HEK293 (cell line): ENCODE measurements around the gene UGT1A10.

Experiments
- FEZF1 ChIP-seq: fragments of 450-650 bp; formaldehyde crosslinking; IDR thresholded peaks from 2 replicates; pipeline ENCODE4 v1.5.1; 2016; ENCODE audit warnings: missing biosample characterization, missing genetic modification characterization
- GLIS2 ChIP-seq: fragments of 450-650 bp; formaldehyde crosslinking; IDR thresholded peaks from 2 replicates; pipeline ENCODE4 v1.5.1; 2016; ENCODE audit warnings: missing biosample characterization, missing genetic modification characterization
- TCF7L2 ChIP-seq: IDR thresholded peaks from 2 replicates; pipeline ENCODE4 v1.6.1; 2011; ENCODE audit warnings: low read depth, mild to moderate bottlenecking, inconsistent platforms, low read length, moderate library complexity, borderline replicate concordance
- ZBTB6 ChIP-seq: fragments of 450-650 bp; formaldehyde crosslinking; IDR thresholded peaks from 2 replicates; pipeline ENCODE4 v1.5.1; 2017; ENCODE audit warnings: missing biosample characterization, missing genetic modification characterization
- ZBTB8A ChIP-seq: fragments of 450-650 bp; formaldehyde crosslinking; IDR thresholded peaks from 2 replicates; pipeline ENCODE4 v1.5.1; 2016; ENCODE audit warnings: missing biosample characterization, missing genetic modification characterization
- ZNF133 ChIP-seq: fragments of 450-650 bp; formaldehyde crosslinking; IDR thresholded peaks from 2 replicates; pipeline ENCODE4 v1.5.1; 2016; ENCODE audit warnings: missing biosample characterization, missing genetic modification characterization
- ZNF302 ChIP-seq: fragments of 450-650 bp; formaldehyde crosslinking; IDR thresholded peaks from 2 replicates; pipeline ENCODE4 v1.5.1; 2016; ENCODE audit warnings: missing biosample characterization, missing genetic modification characterization, low read depth
- ZNF416 ChIP-seq: fragments of 450-650 bp; formaldehyde crosslinking; IDR thresholded peaks from 2 replicates; pipeline ENCODE4 v1.5.1; 2016; ENCODE audit warnings: missing biosample characterization, missing genetic modification characterization
- ZNF660 ChIP-seq: fragments of 450-650 bp; IDR thresholded peaks from 2 replicates; pipeline ENCODE4 v1.5.1; 2018; ENCODE audit warnings: missing biosample characterization, mild to moderate bottlenecking, missing genetic modification characterization
- ZSCAN5A ChIP-seq: fragments of 450-650 bp; formaldehyde crosslinking; IDR thresholded peaks from 2 replicates; pipeline ENCODE4 v1.5.1; 2016; ENCODE audit warnings: missing biosample characterization, missing genetic modification characterization
- TF ChIP-seq, protein P1 (sequence below): fragments of 450-650 bp; formaldehyde crosslinking; IDR thresholded peaks from 2 replicates; pipeline ENCODE4 v1.5.1; 2016; ENCODE audit warnings: missing biosample characterization, missing genetic modification characterization
- TF ChIP-seq, protein P2 (sequence below): fragments of 450-650 bp; formaldehyde crosslinking; IDR thresholded peaks from 2 replicates; pipeline ENCODE4 v1.5.1; 2016; ENCODE audit warnings: missing biosample characterization, missing genetic modification characterization
- TF ChIP-seq, protein P3 (sequence below): fragments of 450-650 bp; formaldehyde crosslinking; IDR thresholded peaks from 2 replicates; pipeline ENCODE4 v1.5.1; 2017; ENCODE audit warnings: missing biosample characterization, missing genetic modification characterization

GRCh38 chr2:233689031-233689430 is 52.8 kb downstream of the UGT1A10 start:
- no peak for TF ChIP-seq ZNF660 (tag by site-specific recombination)
- TF ChIP-seq, protein P1, sequence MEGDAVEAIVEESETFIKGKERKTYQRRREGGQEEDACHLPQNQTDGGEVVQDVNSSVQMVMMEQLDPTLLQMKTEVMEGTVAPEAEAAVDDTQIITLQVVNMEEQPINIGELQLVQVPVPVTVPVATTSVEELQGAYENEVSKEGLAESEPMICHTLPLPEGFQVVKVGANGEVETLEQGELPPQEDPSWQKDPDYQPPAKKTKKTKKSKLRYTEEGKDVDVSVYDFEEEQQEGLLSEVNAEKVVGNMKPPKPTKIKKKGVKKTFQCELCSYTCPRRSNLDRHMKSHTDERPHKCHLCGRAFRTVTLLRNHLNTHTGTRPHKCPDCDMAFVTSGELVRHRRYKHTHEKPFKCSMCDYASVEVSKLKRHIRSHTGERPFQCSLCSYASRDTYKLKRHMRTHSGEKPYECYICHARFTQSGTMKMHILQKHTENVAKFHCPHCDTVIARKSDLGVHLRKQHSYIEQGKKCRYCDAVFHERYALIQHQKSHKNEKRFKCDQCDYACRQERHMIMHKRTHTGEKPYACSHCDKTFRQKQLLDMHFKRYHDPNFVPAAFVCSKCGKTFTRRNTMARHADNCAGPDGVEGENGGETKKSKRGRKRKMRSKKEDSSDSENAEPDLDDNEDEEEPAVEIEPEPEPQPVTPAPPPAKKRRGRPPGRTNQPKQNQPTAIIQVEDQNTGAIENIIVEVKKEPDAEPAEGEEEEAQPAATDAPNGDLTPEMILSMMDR (tag by site-specific recombination), result no peak
- TF ChIP-seq TCF7L2, result no peak
- TF ChIP-seq FEZF1 (tag by site-specific recombination), result no peak
- no peak for TF ChIP-seq ZNF416 (tag by site-specific recombination)
- no peak for TF ChIP-seq ZNF302 (tag by site-specific recombination)
- TF ChIP-seq ZSCAN5A (tag by site-specific recombination), result no peak
- TF ChIP-seq ZBTB6 (tag by site-specific recombination), result no peak
- TF ChIP-seq ZNF133 (tag by site-specific recombination), result no peak
- TF ChIP-seq, protein P2, sequence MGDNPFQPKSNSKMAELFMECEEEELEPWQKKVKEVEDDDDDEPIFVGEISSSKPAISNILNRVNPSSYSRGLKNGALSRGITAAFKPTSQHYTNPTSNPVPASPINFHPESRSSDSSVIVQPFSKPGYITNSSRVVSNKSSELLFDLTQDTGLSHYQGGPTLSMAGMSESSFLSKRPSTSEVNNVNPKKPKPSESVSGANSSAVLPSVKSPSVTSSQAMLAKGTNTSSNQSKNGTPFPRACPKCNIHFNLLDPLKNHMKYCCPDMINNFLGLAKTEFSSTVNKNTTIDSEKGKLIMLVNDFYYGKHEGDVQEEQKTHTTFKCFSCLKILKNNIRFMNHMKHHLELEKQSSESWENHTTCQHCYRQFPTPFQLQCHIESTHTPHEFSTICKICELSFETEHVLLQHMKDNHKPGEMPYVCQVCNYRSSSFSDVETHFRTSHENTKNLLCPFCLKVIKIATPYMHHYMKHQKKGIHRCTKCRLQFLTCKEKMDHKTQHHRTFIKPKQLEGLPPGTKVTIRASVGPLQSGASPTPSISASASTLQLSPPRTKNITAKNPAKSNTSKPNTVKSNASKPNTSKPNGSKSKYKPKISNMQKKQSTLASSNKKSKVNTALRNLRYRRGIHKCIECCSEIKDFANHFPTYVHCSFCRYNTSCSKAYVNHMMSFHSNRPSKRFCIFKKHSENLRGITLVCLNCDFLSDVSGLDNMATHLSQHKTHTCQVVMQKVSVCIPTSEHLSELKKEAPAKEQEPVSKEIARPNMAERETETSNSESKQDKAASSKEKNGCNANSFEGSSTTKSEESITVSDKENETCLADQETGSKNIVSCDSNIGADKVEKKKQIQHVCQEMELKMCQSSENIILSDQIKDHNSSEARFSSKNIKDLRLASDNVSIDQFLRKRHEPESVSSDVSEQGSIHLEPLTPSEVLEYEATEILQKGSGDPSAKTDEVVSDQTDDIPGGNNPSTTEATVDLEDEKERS (tag by site-specific recombination), result no peak
- TF ChIP-seq ZBTB8A (tag by site-specific recombination), result no peak
- TF ChIP-seq, protein P3, sequence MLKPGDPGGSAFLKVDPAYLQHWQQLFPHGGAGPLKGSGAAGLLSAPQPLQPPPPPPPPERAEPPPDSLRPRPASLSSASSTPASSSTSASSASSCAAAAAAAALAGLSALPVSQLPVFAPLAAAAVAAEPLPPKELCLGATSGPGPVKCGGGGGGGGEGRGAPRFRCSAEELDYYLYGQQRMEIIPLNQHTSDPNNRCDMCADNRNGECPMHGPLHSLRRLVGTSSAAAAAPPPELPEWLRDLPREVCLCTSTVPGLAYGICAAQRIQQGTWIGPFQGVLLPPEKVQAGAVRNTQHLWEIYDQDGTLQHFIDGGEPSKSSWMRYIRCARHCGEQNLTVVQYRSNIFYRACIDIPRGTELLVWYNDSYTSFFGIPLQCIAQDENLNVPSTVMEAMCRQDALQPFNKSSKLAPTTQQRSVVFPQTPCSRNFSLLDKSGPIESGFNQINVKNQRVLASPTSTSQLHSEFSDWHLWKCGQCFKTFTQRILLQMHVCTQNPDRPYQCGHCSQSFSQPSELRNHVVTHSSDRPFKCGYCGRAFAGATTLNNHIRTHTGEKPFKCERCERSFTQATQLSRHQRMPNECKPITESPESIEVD (tag by site-specific recombination), result no peak
- TF ChIP-seq GLIS2 (tag by site-specific recombination), result no peak
